SH-SY5Y (cell line): ENCODE data around the gene SPRED2.

Source experiments
- GATA2 ChIP-seq: IDR thresholded peaks from 2 replicates; pipeline ENCODE4 v1.6.1; 2011; ENCODE audit warnings: mild to moderate bottlenecking, low read depth, low read length
- GATA3 ChIP-seq: IDR thresholded peaks from 2 replicates; pipeline ENCODE4 v1.6.1; 2011; ENCODE audit warnings: low read depth, mild to moderate bottlenecking, low read length, moderate library complexity

The SPRED2 gene

DNA sequence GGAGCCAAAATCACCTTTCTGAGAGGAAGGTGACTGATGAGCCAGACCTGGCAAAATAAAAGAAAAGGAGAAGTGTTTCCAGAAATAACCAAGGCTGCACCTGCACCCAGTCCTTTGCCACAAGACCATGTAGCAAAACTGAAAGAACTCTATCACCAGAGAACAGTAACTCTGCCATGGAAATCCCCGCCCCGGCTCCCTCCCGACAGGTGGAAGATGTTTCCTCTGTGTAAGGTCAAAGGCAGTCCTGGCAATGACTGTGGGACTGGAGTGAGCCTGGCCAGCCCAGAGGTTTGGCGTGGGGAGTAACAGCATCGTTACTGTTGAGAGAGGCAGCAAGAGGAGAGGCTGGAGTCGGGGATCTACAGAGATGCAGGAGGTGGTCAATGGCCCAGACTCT lies 42.3 kb downstream of the SPRED2 start:
- TF ChIP-seq GATA2 (no peak), GATA3 (no peak)

DNA sequence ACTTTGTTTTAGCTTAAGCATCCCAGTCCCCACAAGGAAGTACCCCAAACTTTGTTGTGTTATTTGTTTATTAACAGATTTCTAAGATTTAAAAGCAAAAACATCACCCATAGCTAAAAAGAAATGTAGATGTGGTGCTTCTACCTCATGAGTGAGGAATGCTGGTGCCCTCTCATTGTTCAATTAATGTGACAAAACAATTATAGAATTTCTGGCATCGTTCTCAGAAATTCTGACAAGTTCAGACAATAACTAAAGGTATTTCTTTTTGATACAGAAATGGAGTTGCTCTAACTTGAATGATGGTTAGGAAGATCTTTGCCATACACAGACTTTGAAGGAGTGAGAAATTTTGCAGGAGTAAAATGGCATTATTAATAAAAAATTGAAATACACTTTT lies 42.9 kb downstream of the SPRED2 start:
- TF ChIP-seq GATA2 (no peak), GATA3 (no peak)

DNA sequence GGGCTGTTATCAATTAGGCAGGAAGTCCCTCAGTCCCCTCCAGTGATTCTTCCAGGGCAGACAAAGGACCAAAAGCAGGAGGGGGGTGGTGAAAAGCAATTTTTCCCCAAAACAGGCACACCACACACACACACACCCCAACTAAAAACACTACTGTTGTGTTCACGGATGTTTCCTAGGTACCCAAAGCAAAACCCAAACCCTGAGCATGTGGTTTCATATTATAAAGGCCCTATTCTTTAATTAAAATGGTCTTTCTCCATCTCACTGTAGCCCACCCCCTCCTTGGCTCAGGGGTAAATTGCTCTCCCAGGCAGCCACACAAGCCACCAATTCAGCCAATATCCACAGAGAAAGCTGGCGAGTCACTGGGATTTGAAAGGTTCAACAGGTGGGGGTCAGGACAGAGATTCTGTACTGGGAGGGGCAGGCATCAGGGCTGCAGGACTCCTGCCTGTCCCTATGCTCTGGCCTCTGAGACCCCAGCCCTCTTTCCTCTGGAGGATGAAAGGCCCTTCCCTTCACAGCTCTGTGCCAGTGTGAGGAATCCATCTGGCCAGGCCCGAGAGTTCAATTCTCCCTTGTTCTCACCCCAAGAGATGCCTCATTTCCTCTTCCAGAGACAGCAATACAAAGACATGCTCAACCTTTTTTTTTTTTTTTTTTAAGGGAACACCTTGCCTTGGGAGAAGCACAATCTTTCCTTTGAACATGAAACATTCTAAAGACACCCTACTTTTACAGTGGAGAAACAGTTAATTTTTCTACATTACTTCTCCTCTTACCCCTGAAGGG lies 43.6 kb downstream of the SPRED2 start:
- no peak for TF ChIP-seq GATA2
- no peak for TF ChIP-seq GATA3

DNA sequence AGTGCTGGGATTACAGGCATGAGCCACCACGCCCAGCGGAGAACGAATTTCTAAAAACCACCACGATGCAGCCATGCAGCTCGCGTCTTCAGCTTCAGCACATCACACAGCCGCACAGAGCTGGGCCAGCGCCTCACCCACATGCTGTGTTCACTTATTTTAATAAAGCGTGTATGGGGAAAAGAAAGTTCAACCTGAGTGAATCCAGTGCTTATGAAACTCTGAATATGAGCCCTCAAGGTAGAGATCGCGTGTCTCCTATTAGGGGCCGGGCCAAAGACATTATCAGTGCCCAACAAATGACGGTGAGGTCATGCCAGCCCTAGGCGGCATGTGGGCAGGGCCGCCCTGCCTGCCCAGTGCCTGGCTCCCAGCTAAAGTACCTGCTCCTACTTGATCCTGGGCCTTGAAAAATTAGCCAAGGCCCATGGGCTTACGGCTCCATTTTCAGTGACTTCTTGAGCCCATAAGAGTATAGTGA lies 44.3 kb downstream of the SPRED2 start:
- TF ChIP-seq GATA3 (no peak), GATA2 (no peak)

DNA sequence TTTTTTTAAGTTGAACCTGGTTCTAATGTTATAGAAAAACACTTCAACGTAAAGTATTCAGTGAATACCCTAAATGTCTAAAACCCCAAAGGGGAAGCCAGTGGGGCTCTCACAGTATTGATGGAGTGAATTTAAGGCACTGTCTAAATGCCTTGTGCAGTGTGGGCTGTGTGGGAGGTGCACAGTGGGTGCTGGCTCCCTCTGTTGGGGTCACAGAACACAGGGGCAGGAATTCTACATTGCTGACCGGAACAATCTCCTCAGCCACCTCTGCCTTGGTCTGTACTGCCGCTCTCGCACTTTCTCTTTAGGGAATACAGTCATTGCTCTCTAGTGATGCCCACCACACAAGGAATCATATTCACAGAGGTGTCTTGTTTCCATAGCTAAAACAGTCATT lies 45.4 kb downstream of the SPRED2 start:
- no peak for TF ChIP-seq GATA3
- TF ChIP-seq GATA2, result no peak

DNA sequence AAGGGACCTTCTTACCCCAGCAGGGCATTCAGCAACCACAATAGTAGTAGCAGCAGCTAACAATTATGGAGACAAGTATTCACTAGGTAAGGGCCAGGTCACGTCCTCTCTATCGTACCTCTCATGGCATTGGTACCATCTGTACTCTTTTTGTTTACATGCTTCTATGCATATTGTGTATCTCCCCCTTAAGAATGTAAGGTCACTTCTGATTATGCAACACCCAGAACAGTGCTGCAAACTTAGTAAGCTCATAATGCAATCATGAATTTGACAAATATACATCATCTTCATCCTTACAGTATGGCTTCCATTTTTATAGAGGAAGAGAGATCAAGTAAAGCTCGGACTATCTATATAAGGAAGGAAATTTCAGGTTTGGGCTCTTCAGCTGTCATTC lies 46.1 kb downstream of the SPRED2 start:
- TF ChIP-seq GATA3, result no peak
- TF ChIP-seq GATA2, result no peak

DNA sequence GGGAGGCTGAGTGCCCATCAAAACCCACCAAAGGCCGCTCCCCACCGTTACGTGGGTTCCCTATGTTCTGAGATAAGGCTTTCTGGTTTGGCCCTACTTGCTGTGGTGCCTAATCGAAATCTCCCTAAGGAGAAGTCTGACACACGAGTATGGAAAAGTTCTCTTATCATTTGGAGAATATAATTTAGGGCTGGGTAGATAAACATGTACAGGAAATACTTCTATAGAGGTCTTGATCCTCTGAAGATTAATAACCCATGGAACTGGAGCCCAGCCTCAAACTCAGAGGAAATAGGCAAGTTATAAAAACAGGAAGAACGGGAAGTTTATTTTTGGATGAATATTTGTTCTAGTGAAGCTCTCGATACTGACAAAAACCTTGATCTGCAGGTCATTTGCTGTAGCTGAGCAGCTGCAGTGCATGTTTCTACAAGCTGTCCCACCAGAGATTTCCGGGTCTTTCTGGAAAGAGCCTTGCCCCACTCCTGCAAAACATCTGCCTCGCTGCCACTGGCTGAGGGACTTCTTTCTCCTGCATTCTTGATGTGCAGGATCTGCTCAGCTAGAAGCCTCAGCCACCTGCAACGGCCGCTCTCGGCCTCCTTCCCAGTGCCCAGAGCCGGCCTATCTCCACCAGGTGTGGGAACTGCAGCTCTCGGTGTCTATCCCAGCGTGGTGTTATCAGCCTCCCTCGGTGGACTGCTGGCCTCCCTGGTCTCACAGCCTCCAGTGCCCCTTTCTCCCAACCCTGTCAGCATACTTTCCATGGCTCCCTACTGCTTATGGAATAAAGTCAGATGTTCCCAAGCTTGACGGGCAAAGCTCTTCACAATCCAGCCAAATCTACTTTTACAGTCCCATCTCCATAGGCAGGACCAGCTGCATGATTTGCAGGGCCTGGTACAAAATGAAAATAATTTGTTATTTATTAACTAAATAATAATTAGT lies 48.6 kb downstream of the SPRED2 start:
- TF ChIP-seq GATA2 (no peak), GATA3 (no peak)

DNA sequence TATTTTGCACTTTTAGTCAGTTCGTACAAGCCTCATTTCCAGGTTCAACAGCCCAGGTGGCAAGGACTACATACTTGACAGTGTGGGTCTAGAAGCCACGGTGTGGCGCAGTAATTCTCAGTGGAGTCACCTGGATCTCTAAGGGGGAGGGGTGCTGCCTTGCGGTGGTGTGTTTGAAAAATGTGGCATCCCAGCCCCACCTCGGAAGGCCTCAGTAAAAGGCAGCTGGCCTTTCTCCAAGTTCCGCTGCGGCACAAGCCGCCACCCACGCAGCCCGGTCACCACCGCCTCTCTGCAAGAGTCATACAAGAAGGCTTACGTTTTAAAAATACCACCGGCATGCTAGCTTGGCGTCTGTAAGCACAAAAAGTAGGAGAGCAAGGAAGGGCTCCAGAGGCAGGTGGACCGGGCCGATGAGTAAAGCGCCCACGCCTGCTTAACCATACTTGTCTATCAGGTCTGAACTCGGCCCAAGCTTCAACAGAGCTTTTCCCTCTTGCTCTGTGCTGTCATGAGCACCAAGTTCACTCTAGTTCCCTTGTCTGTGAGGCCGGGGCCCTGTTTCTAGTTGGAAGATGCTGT lies 49.5 kb downstream of the SPRED2 start:
- no peak for TF ChIP-seq GATA2
- TF ChIP-seq GATA3, result no peak

DNA sequence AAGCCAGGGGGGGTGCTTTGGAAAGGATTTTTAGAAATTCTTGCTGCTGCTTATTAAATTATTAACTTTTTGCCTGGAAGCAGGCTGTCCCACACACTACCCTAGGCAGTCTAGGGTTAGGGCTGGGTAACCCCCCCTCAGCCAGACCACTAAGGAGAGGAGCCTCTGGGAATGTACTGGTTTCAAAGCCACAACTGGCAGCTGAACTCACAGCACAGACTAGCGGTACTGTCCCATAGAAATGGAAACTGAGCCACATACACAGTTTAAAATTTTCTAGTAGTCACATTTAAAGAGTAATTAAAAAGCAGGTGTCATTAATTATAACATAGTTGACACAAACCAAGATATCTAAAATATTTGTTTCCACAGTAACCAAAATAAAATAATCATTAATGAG lies 50.1 kb downstream of the SPRED2 start:
- TF ChIP-seq GATA3, result no peak
- TF ChIP-seq GATA2, result no peak

DNA sequence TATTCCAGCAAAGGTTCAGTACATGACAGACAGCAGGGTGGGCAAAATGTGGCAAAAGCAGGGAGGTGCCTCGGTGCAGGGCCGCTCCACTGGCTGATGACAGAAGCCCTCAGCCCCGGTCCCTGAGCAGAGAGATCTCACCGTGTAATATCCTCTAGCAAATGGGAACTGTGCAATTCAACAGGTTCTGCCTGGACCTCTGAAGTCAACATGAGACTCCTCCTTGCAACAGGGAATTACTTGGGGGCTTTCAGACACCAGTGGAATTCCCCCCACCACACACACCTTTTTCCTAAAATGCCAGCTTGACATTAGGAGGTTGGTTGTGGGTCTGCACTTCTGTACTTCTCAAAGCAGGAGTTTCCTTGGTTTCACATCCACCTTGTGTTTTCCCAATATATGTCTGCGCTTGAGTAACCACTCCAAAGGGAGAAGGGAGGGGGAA lies 50.8 kb downstream of the SPRED2 start:
- TF ChIP-seq GATA2, result no peak

DNA sequence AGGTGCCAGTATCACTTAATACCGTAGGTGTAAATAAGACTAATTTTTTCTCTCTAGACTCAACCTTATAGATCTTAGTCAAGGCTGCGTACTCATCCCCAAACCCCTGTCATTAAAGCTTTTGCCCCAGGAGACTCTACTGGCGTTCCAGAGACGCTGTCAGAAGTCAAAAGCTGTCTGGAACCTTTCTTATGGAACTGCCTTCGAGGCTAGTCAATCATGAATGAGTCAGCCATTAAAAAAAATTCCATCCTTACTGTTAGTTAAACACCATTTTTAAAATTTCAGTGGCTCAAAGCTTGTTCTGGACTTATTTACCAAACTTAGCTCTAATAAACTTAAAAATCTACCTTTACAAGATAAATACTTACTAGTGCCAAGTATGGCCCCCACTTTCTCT lies 52.1 kb downstream of the SPRED2 start:
- TF ChIP-seq GATA2 (no peak), GATA3 (no peak)

DNA sequence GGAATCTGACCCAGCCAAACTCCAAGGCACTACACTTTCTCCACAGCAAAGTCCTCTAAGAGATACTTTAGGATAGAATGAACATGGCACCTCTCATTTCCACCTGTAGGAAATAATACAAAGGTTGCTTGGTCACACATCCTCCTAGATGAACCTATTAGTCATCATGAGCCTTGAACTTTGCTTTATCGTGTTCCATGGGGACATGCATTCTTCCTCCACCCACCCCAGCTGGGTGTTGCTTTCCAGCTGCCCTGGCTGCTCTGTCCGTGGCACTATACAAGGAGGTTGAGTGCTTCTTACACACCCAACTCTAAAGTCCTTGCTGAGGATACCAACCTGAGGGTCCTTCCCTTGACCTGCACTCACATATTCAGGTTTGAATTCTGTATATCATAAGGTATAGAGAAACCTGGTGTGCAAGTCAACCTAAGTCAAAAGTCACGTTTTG lies 52.7 kb downstream of the SPRED2 start:
- no peak for TF ChIP-seq GATA2
- no peak for TF ChIP-seq GATA3

DNA sequence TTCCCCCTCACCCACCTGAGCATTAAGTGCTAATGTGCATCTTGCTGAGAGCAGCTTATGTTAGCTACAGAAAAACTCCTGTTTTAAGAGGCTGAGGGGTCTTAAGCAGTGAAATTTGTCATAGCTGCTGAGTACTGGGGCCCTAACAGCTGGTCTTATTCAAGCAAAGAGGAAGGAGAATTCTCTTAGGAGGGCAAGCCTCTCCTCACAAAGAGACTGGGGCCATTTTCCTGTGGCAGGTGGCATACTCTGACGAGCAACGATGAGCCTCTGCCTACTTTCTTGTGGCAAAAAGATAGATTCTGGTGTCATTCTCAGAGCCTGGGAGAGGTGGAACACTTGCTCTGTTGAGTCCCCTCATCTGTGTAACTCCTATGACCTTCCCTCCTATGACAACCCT lies 53.2 kb downstream of the SPRED2 start:
- TF ChIP-seq GATA2 (no peak), GATA3 (no peak)

DNA sequence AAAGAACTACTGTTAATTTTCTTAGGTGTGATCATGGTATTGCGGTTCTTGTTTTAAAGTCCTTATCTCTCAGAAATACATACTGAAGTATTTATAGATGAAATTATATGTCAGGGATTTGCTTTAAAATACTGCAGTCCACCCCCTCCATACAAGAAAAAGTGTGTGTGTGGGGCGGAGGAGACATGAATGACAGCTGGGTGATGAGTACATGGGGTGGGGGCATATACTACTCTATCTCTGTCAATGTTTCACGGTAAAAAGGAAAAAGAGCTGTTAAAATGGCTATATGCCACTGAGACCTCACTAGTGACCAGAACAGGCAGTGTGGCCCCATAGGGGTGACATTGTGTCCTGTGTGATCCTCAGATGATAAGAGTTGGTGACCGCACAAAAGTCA lies 54.1 kb downstream of the SPRED2 start:
- TF ChIP-seq GATA3, result no peak
- no peak for TF ChIP-seq GATA2

DNA sequence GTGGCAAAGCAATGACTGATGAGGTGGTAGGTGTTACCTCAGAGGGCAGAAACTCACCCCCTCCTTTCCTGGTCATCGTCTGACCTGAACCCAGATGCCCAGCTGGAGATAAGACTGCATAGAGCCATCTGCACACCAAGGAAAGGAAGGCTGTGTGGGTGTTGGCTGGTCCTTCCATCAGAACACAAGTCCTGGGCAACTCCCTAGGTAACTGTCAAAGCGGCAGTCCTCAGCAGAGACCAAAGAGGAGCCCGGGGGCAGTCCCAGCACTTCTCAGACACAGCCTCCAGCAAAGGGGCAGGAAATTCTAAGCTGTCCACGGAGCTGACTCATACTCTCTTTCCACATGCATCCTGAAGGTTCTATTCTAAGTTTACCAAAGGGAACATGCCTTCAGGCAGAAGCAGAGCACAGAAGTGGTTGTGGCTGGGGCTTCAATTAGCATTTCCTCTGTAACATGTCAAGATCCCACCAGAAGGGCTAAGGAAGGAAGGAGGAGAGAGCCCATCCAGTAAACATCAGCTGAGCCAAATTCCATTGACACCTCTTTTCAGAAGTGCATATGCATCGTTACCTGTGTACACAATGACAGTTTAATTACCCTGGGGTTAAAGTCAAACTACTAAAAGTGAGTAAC lies 54.7 kb downstream of the SPRED2 start:
- no peak for TF ChIP-seq GATA3
- no peak for TF ChIP-seq GATA2
